ENCODE results near the gene CISTR.
"Not testable (repeated sequence)": the region's sequence is repeated elsewhere in the genome, so short reads cannot be mapped to it uniquely, and the experiment has no call there.

CISTR gene

GRCh38 chr12:53751336-53752191, at the start of gene CISTR:
Gene CISTR (minus strand): TSS chr12:53751979.
- FAIRE-seq = no peak

- FAIRE-seq = no peak
Measured at GRCh38 chr12:53798575-53798974, 46.8 kb upstream of the CISTR start.

- no peak for FAIRE-seq
Measured at GRCh38 chr12:53795927-53796326, 44.1 kb upstream of the CISTR start.

- no peak for FAIRE-seq
Measured at GRCh38 chr12:53793221-53793620, 41.4 kb upstream of the CISTR start.

- no peak for FAIRE-seq
Measured at GRCh38 chr12:53791735-53792326, 40.1 kb upstream of the CISTR start.

- FAIRE-seq = no peak
Measured at GRCh38 chr12:53789570-53789969, 37.8 kb upstream of the CISTR start.

- no peak for FAIRE-seq
Measured at GRCh38 chr12:53788892-53789291, 37.1 kb upstream of the CISTR start.

GRCh38 chr12:53786411-53786810, 34.6 kb upstream of the CISTR start:
- no peak for FAIRE-seq

- no peak for FAIRE-seq
Measured at GRCh38 chr12:53785161-53785560, 33.4 kb upstream of the CISTR start.

GRCh38 chr12:53782093-53782703, 30.4 kb upstream of the CISTR start:
- FAIRE-seq = no peak

- no peak for FAIRE-seq
Measured at GRCh38 chr12:53781228-53781801, 29.5 kb upstream of the CISTR start.

GRCh38 chr12:53780323-53780722, 28.5 kb upstream of the CISTR start:
- no peak for FAIRE-seq

GRCh38 chr12:53779679-53780078, 27.9 kb upstream of the CISTR start:
- FAIRE-seq = not testable (repeated sequence)

GRCh38 chr12:53777936-53778644, 26.3 kb upstream of the CISTR start:
- FAIRE-seq = no peak

GRCh38 chr12:53777412-53777811, 25.6 kb upstream of the CISTR start:
- no peak for FAIRE-seq

GRCh38 chr12:53776872-53777271, 25.1 kb upstream of the CISTR start:
- no peak for FAIRE-seq

- FAIRE-seq = no peak
Measured at GRCh38 chr12:53775478-53776145, 23.8 kb upstream of the CISTR start.

GRCh38 chr12:53770281-53770680, 18.5 kb upstream of the CISTR start:
- no peak for FAIRE-seq

GRCh38 chr12:53768976-53769375, 17.2 kb upstream of the CISTR start:
- FAIRE-seq = no peak

GRCh38 chr12:53766881-53767280, 15.1 kb upstream of the CISTR start:
- no peak for FAIRE-seq

GRCh38 chr12:53765891-53766290, 14.1 kb upstream of the CISTR start:
- no peak for FAIRE-seq

- FAIRE-seq = no peak
Measured at GRCh38 chr12:53764615-53765014, 12.8 kb upstream of the CISTR start.

Data from endometrium (tissue), 2 donors.